Caco-2 (cell line): ENCODE results near the gene SMURF2. TPM values are rescaled to one million over a fixed set of nuclear protein-coding genes. Genes with fewer than 3 reads are reported as not detected.

Source experiments
- BruUV-seq: library from RNA; stranded (reverse); fragments of 400-500 nt; replicated peaks from 2 replicates; lab custom pipeline; 2021; lab: Mats Ljungman, UMichigan
- CTCF ChIA-PET: fragments of 300-600 bp; sonication (Branson Sonifier 250); formaldehyde crosslinking; loops from one replicate; lab custom pipeline; 2022; ENCODE audit warnings: antibody characterized with exemption; lab: Charles Lee
- POLR2A ChIA-PET: fragments of 300-600 bp; sonication (Branson Sonifier 250); formaldehyde crosslinking; loops from one replicate; lab custom pipeline; 2022; ENCODE audit warnings: antibody characterized with exemption; lab: Charles Lee
- DNase-seq, 2 experiments: peaks; one replicate each; pipeline versions ENCODE4 v3.0.0 to v3.0.0-alpha.2; 2020 to 2022
- H3K27me3 ChIP-seq: replicated peaks from 2 replicates; pipeline ENCODE4 v1.6.0; 2011; ENCODE audit warnings: low read length; ENCODE audit not compliant: control insufficient read depth, insufficient read depth
- H3K36me3 ChIP-seq: 2 replicates; pipeline ENCODE4 v1.5.1; 2011; ENCODE audit warnings: low read length; ENCODE audit not compliant: control insufficient read depth, insufficient read depth
- H3K4me1 ChIP-seq: fragments of 250-450 bp; sonication (Bioruptor Pico); 2 replicates; pipeline ENCODE4 v1.5.1; 2020; ENCODE audit warnings: mild to moderate bottlenecking
- H3K4me3 ChIP-seq: 2 replicates; pipeline ENCODE4 v1.5.1; 2011; ENCODE audit warnings: low read depth, mild to moderate bottlenecking, control low read depth, low read length
- H3K9me3 ChIP-seq: fragments of 250-450 bp; sonication (Bioruptor Pico); 2 replicates; pipeline ENCODE4 v1.5.1; 2020; ENCODE audit warnings: mild to moderate bottlenecking, moderate library complexity
- H3K27ac Mint-ChIP-seq: one replicate; pipeline ENCODE4 v1.8.0; 2022; ENCODE audit warnings: mixed read lengths; ENCODE audit not compliant: unreplicated experiment
- H3K27me3 Mint-ChIP-seq: one replicate; pipeline ENCODE4 v1.8.0; 2022; ENCODE audit warnings: mixed read lengths; ENCODE audit not compliant: insufficient read depth, unreplicated experiment
- H3K36me3 Mint-ChIP-seq: one replicate; pipeline ENCODE4 v1.8.0; 2022; ENCODE audit warnings: mild to moderate bottlenecking, mixed read lengths; ENCODE audit not compliant: insufficient read depth, unreplicated experiment
- H3K4me1 Mint-ChIP-seq: one replicate; pipeline ENCODE4 v1.8.0; 2022; ENCODE audit warnings: low read depth, mixed read lengths; ENCODE audit not compliant: unreplicated experiment
- H3K4me3 Mint-ChIP-seq: one replicate; pipeline ENCODE4 v1.8.0; 2022; ENCODE audit warnings: mild to moderate bottlenecking, moderate library complexity, mixed read lengths; ENCODE audit not compliant: unreplicated experiment
- H3K9me3 Mint-ChIP-seq: one replicate; pipeline ENCODE4 v1.8.0; 2022; ENCODE audit warnings: mixed read lengths; ENCODE audit not compliant: unreplicated experiment
- CTCF ChIP-seq, 2 experiments: fragments of 200-600 bp in 1 of 2; IDR thresholded peaks; 1 replicate in 1 of 2; 2 replicates in 1 of 2; pipeline versions ENCODE4 v1.5.1 to v1.8.0; 2011 to 2022; ENCODE audit warnings: antibody characterized with exemption in 1 of 2, control low read depth in 1 of 2, inconsistent platforms in 1 of 2, low read depth in 1 of 2, low read length in 1 of 2, mild to moderate bottlenecking in 1 of 2, moderate library complexity in 1 of 2; ENCODE audit not compliant: insufficient read depth in 1 of 2, severe bottlenecking in 1 of 2, unreplicated experiment in 1 of 2
- intact Hi-C: fragments of 100-400 bp; cut with micrococcal nuclease; formaldehyde crosslinking; loops from one replicate; pipeline ENCODE4 v1.10.0; 2022; ENCODE audit not compliant: unreplicated experiment
- total RNA-seq: library from RNA; stranded (reverse); gene quantifications from 2 replicates; pipeline ENCODE4 v1.2.3, GENCODE V29; 2022

The SMURF2 gene
- total RNA-seq, 1 experiment from 2014 or later, result 26.9 TPM

- no peaks in the 10 kb centered on the region for H3K9me3 Mint-ChIP-seq
- Histone ChIP-seq H3K36me3 (no peaks in the 10 kb centered on the region), H3K4me3 (no peak overlapping the region), H3K4me1 (no peaks in the 10 kb centered on the region), H3K27me3 (no peaks in the 10 kb centered on the region), H3K9me3 (no peaks in the 10 kb centered on the region)
- ChIA-PET CTCF (no interaction called here), POLR2A (no interaction called here)
- H3K36me3 Mint-ChIP-seq, result no peaks in the 10 kb centered on the region
- H3K4me1 Mint-ChIP-seq, result no peaks in the 10 kb centered on the region
- DNase-seq, result no peak
- no peak overlapping the region for H3K27ac Mint-ChIP-seq
- H3K27me3 Mint-ChIP-seq, result peaks cover 3% of the 10 kb centered on the region
- no peak overlapping the region for H3K4me3 Mint-ChIP-seq
- BruUV-seq, result no TSS peak
- intact Hi-C loops, result no loop called here
- TF ChIP-seq CTCF (IDR thresholded peaks at IDR 0.05; ENCODE audit: insufficient read depth in 1 of 2, low read depth in 1 of 2, low read length in 1 of 2, severe bottlenecking in 1 of 2, unreplicated experiment in 1 of 2), result no peak
Measured at GRCh38 chr17:64694207-64694606, 32.1 kb upstream of the SMURF2 start.

GRCh38 chr17:64692187-64692586, 30.1 kb upstream of the SMURF2 start:
- H3K36me3 ChIP-seq, result no peaks in the 10 kb centered on the region
- H3K9me3 Mint-ChIP-seq, result no peaks in the 10 kb centered on the region
- CTCF ChIA-PET, result interaction anchor here (0.7 kb wide), 1 partner anchor 606 kb away, joined by 4 read pairs; no protein-coding TSS in a partner anchor
- DNase-seq, result no peak
- no peaks in the 10 kb centered on the region for H3K27me3 ChIP-seq
- no peak for TF ChIP-seq CTCF (IDR thresholded peaks at IDR 0.05; ENCODE audit: insufficient read depth in 1 of 2, low read depth in 1 of 2, low read length in 1 of 2, severe bottlenecking in 1 of 2, unreplicated experiment in 1 of 2)
- H3K4me3 Mint-ChIP-seq, result no peak overlapping the region
- H3K4me1 Mint-ChIP-seq, result no peaks in the 10 kb centered on the region
- H3K27ac Mint-ChIP-seq, result no peak overlapping the region
- no peaks in the 10 kb centered on the region for H3K9me3 ChIP-seq
- H3K27me3 Mint-ChIP-seq, result peaks cover 3% of the 10 kb centered on the region
- H3K4me1 ChIP-seq, result no peaks in the 10 kb centered on the region
- no TSS peak for BruUV-seq
- no peaks in the 10 kb centered on the region for H3K36me3 Mint-ChIP-seq
- intact Hi-C loops, result no loop called here
- no peak overlapping the region for H3K4me3 ChIP-seq
- POLR2A ChIA-PET, result no interaction called here

GRCh38 chr17:64689106-64689505, 27.0 kb upstream of the SMURF2 start:
- POLR2A ChIA-PET, result no interaction called here
- no peak overlapping the region for H3K4me3 ChIP-seq
- H3K36me3 Mint-ChIP-seq, result no peaks in the 10 kb centered on the region
- H3K4me1 Mint-ChIP-seq, result no peaks in the 10 kb centered on the region
- H3K9me3 ChIP-seq, result no peaks in the 10 kb centered on the region
- peaks cover 3% of the 10 kb centered on the region for H3K27me3 Mint-ChIP-seq
- no peak overlapping the region for H3K4me3 Mint-ChIP-seq
- H3K27ac Mint-ChIP-seq, result no peak overlapping the region
- DNase-seq, result no peak
- no peak for TF ChIP-seq CTCF (IDR thresholded peaks at IDR 0.05; ENCODE audit: insufficient read depth in 1 of 2, low read depth in 1 of 2, low read length in 1 of 2, severe bottlenecking in 1 of 2, unreplicated experiment in 1 of 2)
- no peaks in the 10 kb centered on the region for H3K27me3 ChIP-seq
- BruUV-seq, result no TSS peak
- CTCF ChIA-PET, result no interaction called here
- no peaks in the 10 kb centered on the region for H3K4me1 ChIP-seq
- no peaks in the 10 kb centered on the region for H3K9me3 Mint-ChIP-seq
- H3K36me3 ChIP-seq, result no peaks in the 10 kb centered on the region
- intact Hi-C loops, result no loop called here
